Neuron (in vitro differentiated cells): ENCODE data around the gene EPHA2.

Source experiments
- H2AFZ ChIP-seq: one replicate; pipeline ENCODE4 v1.6.1; 2013; ENCODE audit warnings: low read depth, mild to moderate bottlenecking, inconsistent platforms, low read length, moderate library complexity
- H3K27me3 ChIP-seq: one replicate; pipeline ENCODE4 v1.6.1; 2013; ENCODE audit warnings: low read length; ENCODE audit not compliant: insufficient read depth
- H3K36me3 ChIP-seq: one replicate; pipeline ENCODE4 v1.6.1; 2013; ENCODE audit warnings: low read length; ENCODE audit not compliant: insufficient read depth
- H3K4me1 ChIP-seq: one replicate; pipeline ENCODE4 v1.6.1; 2013; ENCODE audit warnings: low read length; ENCODE audit not compliant: insufficient read depth
- H3K4me3 ChIP-seq: 2 replicates; pipeline ENCODE4 v1.5.1; 2013; ENCODE audit warnings: mild to moderate bottlenecking, low read length, moderate library complexity
- H3K9me3 ChIP-seq: one replicate; pipeline ENCODE4 v1.6.1; 2013; ENCODE audit warnings: low read length

Gene EPHA2

DNA sequence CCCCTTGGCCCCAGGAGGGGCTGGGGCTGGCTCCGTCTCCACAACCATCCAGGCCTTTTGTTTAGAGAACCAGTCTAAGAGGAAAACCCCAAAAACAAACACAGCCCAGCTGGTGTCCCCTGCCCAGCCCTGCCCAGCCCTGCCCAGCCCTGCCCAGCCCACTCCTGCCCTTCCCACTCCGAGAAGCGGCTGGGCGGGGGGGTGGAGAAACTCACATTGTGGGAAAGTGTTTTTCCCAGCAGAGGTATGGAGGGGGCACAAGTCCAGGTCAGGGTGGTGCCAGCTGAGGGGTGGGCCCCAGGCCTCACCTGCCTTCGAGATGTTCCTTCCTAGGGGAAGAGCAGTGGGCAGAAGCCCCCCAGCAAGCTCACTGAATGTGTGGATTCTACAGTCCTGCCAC lies 72.4 kb downstream of the EPHA2 start:
- no peaks in the 10 kb centered on the region for H3K9me3 ChIP-seq
- no peaks in the 10 kb centered on the region for H3K36me3 ChIP-seq
- H3K27me3 ChIP-seq: peaks cover 4% of the 10 kb centered on the region
- no peak overlapping the region for H2AFZ ChIP-seq
- H3K4me1 ChIP-seq: no peaks in the 10 kb centered on the region
- H3K4me3 ChIP-seq: no peak overlapping the region

DNA sequence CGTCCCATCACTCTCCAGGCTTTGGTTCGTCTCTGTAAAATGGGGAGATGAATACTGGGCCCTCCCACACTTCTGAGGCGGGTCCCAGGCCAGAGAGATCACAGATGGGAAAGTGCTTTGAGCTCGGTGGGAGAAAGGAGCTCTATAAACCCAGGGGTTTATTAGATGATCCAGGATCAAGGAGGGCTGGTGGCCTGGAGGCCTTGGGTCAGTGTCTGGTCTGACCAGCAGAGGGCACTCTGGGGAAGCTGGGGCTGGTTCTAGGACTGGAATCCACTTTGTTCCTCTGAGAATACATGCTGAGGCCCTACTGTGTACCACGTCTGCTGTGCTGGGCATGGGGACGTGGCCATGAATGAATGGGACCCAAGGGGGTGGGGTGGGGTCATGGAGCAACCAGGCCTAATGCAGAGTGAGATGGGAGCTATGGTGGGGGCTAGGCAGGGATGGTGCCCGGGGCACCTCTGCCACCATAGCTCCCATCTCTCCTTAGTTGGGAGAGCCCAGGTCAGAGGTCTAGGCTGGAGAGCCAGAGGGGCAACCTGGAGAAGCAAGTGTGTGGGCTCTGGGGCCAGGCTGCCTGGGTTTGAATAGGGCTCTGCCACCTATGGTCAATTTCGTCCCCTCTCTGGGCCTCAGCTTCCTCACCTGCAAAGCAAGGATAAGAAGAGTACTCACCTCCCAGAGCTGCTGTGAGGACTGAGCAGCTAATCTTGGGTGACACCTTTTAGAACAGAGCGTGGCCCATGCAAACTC lies 73.4 kb downstream of the EPHA2 start:
- H3K4me3 ChIP-seq: no peak overlapping the region
- H3K9me3 ChIP-seq: no peaks in the 10 kb centered on the region
- no peaks in the 10 kb centered on the region for H3K4me1 ChIP-seq
- H2AFZ ChIP-seq: no peak overlapping the region
- no peaks in the 10 kb centered on the region for H3K27me3 ChIP-seq
- H3K36me3 ChIP-seq: no peaks in the 10 kb centered on the region

DNA sequence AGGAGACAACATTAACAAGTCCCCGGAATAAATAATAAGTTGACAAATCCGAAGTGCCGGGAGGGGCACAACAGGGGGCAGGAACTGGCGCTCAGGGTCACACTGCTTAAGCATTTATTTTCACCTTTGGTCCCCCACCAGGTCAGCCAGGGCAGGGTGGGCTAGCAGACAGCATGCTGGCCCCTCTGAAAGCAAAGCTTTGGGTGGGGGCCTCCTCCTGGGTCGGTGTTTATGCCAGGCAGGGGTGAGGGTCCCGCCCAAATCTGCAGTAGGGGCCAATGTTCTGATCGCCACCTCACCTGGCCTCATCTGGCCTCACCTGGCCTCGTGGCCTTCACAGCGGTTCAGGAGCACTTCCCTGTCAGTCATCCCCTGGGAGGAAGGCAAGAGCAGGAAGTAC lies 74.2 kb downstream of the EPHA2 start:
- Histone ChIP-seq H2AFZ (no peak overlapping the region), H3K4me1 (no peaks in the 10 kb centered on the region), H3K27me3 (peaks cover 2% of the 10 kb centered on the region), H3K36me3 (no peaks in the 10 kb centered on the region), H3K9me3 (no peaks in the 10 kb centered on the region), H3K4me3 (no peak overlapping the region)

DNA sequence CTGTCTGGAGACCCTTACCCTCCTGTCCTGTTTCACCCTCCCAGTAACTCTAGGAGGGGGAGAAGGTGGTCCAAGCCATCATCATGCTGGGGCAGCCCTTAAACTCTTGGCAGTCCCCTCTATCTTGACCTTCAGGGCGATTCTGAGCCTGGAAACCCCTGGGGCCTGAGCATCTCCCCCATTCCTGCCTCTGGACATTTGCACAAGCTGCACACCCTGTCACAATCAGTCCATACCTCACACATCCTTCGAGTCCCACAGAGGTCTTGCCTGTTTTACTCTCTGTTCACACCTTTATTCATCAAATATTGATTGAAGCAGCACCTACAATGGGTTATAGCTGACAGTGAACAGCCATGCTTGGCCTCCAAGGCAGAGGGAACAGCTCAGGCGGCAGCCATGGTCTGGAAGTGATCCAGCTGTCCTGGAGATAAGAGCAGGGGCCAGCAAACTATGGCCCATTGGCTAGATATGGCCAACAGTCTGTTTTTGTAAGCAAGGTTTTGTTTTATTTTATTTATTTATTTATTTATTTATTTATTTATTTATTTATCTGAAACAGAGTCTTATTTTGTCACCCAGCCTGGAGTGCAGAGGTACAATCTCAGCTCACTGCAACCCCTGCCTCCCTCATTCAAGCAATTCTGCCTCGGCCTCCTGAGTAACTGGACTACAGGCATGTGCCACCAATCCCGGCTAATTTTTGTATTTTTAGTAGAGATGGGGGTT lies 75.3 kb downstream of the EPHA2 start:
- no peak overlapping the region for H2AFZ ChIP-seq
- H3K27me3 ChIP-seq: peaks cover 9% of the 10 kb centered on the region
- H3K9me3 ChIP-seq: no peaks in the 10 kb centered on the region
- no peak overlapping the region for H3K4me3 ChIP-seq
- no peaks in the 10 kb centered on the region for H3K36me3 ChIP-seq
- no peaks in the 10 kb centered on the region for H3K4me1 ChIP-seq

DNA sequence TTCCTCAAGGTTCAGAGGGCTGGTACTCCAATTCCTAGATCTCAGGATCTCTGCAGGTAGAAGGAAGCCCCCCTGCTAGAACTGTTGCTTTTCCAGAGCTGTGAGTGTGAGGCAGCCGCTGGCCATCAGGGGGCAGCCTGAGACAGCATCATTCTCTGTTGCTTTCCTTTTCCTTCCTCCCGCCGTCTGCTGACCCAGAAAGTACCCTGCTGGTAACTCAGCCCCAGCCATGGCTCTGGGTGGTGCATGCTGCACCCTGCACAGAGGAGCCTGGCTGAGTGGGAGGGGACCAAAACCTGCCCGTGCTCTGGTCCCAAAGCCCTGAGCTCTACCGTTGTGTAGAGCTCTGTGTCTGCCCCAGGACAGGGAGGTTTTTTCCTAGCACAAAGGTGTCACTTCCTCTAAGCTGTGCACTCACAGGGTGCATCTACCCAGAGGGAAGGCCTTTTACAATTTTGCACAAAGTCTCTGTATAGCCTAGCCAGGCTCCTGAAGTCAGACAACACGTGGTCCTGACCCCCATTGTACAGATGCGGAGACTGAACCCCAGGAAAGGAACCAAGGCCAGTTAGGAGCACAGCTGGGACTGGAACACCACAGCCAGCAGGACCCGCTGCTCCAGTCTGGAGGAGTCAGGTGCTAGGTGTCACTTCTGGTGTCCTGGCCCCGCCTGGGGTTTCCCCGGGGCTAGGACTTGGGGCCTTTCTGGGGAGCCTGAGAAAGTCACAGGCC lies 76.8 kb downstream of the EPHA2 start:
- no peaks in the 10 kb centered on the region for H3K9me3 ChIP-seq
- H3K27me3 ChIP-seq: peaks cover 13% of the 10 kb centered on the region
- H3K4me1 ChIP-seq: peaks cover 2% of the 10 kb centered on the region
- peak overlapping the region; percentile 46 for H2AFZ ChIP-seq
- H3K36me3 ChIP-seq: no peaks in the 10 kb centered on the region
- H3K4me3 ChIP-seq: no peak overlapping the region

DNA sequence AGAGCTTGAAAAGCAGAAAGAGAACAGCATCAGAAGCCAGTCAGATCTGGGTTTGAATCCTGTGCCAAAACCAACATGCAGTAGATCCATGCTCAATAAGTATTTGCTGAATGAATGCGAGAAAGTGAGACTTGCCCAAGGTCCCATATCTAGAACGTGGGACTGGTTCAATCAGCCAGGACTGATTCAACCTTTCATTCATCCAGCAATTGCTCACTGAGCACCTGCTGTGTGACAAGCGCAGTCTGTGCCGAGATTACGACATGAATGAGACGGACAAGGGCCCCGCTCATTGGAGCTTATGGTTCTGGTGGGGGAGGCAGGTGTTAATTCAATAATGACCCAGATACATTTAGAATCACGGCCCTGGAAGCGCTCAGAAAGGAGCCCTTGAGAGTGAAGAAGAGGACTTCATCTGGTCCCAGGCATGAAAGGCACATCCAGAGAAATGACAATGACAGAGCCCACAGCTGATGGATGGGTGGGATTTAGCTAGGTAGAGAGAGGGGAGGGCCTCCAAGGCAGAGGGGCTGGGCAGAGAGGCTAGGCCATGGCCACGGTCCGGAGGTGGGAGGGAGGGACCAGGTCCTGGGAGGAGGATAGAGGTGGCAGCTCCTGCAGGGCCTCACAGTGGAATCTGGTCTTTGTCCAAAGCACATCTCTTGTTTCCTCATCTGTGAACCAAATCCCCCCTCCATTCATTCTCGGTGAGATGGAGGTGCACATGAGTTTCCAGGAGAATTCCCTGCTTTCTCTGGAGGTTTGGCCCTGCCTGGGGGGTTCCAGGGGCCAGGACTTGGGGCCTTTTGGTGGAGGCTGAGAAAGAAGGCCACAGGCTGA lies 78.2 kb downstream of the EPHA2 start:
- Histone ChIP-seq H3K36me3 (no peaks in the 10 kb centered on the region), H2AFZ (no peak overlapping the region), H3K27me3 (peaks cover 18% of the 10 kb centered on the region), H3K4me1 (peaks cover 13% of the 10 kb centered on the region), H3K4me3 (no peak overlapping the region), H3K9me3 (no peaks in the 10 kb centered on the region)

GRCh38 chr1:16076865-16077238 lies 79.0 kb downstream of the EPHA2 start:
- Histone ChIP-seq H3K4me3 (no peak overlapping the region), H2AFZ (no peak overlapping the region), H3K4me1 (peaks cover 16% of the 10 kb centered on the region), H3K9me3 (no peaks in the 10 kb centered on the region), H3K27me3 (peaks cover 25% of the 10 kb centered on the region), H3K36me3 (no peaks in the 10 kb centered on the region)

DNA sequence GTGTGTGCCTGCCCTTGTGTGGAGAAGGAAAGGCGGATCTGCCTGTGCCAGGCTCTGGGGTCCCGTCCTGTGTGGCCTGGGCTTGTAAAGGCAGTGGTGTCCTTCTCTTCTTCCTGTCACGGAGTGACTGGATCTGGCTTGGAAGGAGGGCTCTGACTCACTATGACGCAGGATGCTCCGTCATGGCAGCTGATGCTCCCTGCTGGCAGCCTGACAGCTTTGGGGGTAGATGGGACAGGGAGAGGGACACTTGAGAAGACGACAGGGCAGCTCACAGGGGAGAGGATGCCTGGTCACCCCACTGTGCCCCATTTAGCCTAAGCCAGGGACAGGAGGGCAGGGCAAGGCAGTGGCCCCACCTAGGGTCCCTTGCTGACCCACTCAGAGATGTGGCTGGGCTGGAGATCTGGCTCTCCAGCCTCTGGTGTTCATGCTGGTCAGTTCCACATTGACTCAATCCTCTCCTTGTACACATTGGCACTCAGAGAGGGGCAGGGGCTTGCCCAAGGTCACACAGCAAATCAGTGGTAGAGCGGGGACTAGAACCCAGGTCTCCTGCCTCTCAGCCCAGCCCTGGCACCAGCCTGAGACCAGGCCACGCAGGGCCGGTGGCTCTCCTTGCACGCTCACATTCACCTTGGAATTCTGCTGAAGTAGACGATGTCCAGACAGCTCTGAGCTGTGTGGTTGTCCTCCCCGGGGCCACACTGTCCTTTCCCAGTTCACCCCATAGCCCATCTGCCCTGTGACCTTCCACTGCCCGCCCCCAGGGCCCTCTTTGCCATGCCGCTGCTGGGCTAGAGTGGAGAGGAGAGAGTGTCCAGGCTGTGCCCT lies 79.6 kb downstream of the EPHA2 start:
- H3K4me3 ChIP-seq: no peak overlapping the region
- H2AFZ ChIP-seq: no peak overlapping the region
- no peaks in the 10 kb centered on the region for H3K9me3 ChIP-seq
- H3K27me3 ChIP-seq: peaks cover 28% of the 10 kb centered on the region
- no peaks in the 10 kb centered on the region for H3K36me3 ChIP-seq
- peaks cover 16% of the 10 kb centered on the region for H3K4me1 ChIP-seq

DNA sequence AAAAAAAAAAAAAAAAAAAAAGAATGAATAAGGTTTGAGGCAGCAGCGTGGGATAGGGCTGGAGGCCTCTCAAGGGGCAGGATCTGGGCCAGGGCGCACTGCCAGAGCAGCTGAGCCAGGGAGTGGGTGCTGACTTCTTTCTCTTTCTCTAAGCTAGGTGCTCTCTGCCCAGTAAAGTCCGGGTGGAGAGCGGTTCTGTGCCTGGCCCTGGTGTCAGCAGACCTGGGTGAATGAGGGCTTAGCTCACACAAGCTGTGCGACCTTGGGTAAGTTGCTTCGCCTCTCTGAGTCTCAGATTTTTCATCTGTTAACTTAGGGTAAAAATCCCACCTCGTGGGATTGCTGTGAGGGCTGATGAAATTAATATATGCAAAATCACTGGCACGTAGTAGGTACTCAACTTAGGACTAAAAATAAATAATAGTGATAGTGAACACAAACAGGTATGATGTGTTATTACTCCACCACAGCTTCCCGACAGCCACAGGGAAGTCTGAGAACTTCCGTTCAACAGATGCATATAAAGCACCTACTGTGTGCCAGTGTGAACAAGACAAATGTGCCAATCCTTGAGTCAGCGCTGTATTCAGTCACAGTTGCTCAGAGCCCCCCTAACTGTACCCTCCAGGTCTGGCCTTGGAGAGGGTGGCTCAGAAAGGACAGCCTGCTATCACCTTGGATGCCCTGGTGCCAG lies 80.4 kb downstream of the EPHA2 start:
- H3K27me3 ChIP-seq: peaks cover 28% of the 10 kb centered on the region
- no peaks in the 10 kb centered on the region for H3K36me3 ChIP-seq
- no peak overlapping the region for H3K4me3 ChIP-seq
- H2AFZ ChIP-seq: no peak overlapping the region
- no peaks in the 10 kb centered on the region for H3K9me3 ChIP-seq
- peaks cover 16% of the 10 kb centered on the region for H3K4me1 ChIP-seq
